OCI-LY1 (cell line): Measurements from ENCODE around the gene CC2D1A.

ENCODE experiments used
- H2AFZ ChIP-seq: fragments of 200-600 bp; sonication (generic), shearing (Covaris generic); 2 replicates; pipeline ENCODE4 v1.6.0; 2014; ENCODE audit warnings: antibody characterized with exemption, mild to moderate bottlenecking, low read length
- H3F3A ChIP-seq: fragments of 200-600 bp; sonication (generic), shearing (Covaris generic); 2 replicates; pipeline ENCODE4 v1.6.0; 2014; ENCODE audit warnings: mild to moderate bottlenecking, antibody characterized with exemption, low read length, moderate library complexity; ENCODE audit not compliant: insufficient read depth
- H3K27ac ChIP-seq: fragments of 200-600 bp; sonication (generic); 2 replicates; pipeline ENCODE4 v1.5.1; 2014; ENCODE audit warnings: low read length, mixed run types, mild to moderate bottlenecking, low read depth; ENCODE audit not compliant: poor library complexity, severe bottlenecking
- H3K27me3 ChIP-seq: fragments of 200-600 bp; sonication (generic); 2 replicates; pipeline ENCODE4 v1.6.0; 2014; ENCODE audit warnings: antibody characterized with exemption, mild to moderate bottlenecking, low read length, moderate library complexity; ENCODE audit not compliant: insufficient read depth
- H3K36me3 ChIP-seq: fragments of 200-600 bp; sonication (generic); 2 replicates; pipeline ENCODE4 v1.6.1; 2014; ENCODE audit warnings: mild to moderate bottlenecking, antibody characterized with exemption, low read length, moderate library complexity, mixed read lengths; ENCODE audit not compliant: insufficient read depth
- H3K4me1 ChIP-seq: fragments of 200-600 bp; sonication (generic); 2 replicates; pipeline ENCODE4 v1.5.1; 2014; ENCODE audit warnings: mild to moderate bottlenecking, low read length, moderate library complexity; ENCODE audit not compliant: insufficient read depth, severe bottlenecking
- H3K4me2 ChIP-seq: fragments of 200-600 bp; sonication (generic), shearing (Covaris generic); 2 replicates; pipeline ENCODE4 v1.6.1; 2014; ENCODE audit warnings: low read length
- H3K4me3 ChIP-seq: fragments of 200-600 bp; sonication (generic); 2 replicates; pipeline ENCODE4 v1.5.1; 2014; ENCODE audit warnings: low read length, low read depth, mild to moderate bottlenecking, mixed read lengths; ENCODE audit not compliant: poor library complexity, severe bottlenecking
- H3K79me2 ChIP-seq: fragments of 200-600 bp; shearing (Covaris generic); 2 replicates; pipeline ENCODE4 v1.6.1; 2016; ENCODE audit warnings: mixed run types, low read length, mixed read lengths; ENCODE audit not compliant: insufficient read depth
- H3K9ac ChIP-seq: fragments of 200-600 bp; sonication (generic), shearing (Covaris generic); 2 replicates; pipeline ENCODE4 v1.6.1; 2014; ENCODE audit warnings: mild to moderate bottlenecking, low read length, mixed read lengths
- H3K9me2 ChIP-seq: fragments of 200-600 bp; sonication (generic), shearing (Covaris generic); 2 replicates; pipeline ENCODE4 v1.6.1; 2014; ENCODE audit warnings: low read depth, mild to moderate bottlenecking, low read length, mixed read lengths
- H3K9me3 ChIP-seq: fragments of 200-600 bp; shearing (Covaris generic); 2 replicates; pipeline ENCODE4 v1.6.1; 2014; ENCODE audit warnings: low read length, mixed read lengths
- H4K20me1 ChIP-seq: fragments of 200-600 bp; sonication (generic), shearing (Covaris generic); 2 replicates; pipeline ENCODE4 v1.6.0; 2016; ENCODE audit warnings: mild to moderate bottlenecking, low read length; ENCODE audit not compliant: insufficient read depth
- CTCF ChIP-seq: fragments of 200-600 bp; sonication (generic), shearing (Covaris generic); IDR thresholded peaks from 2 replicates; pipeline ENCODE4 v1.5.1; 2017; ENCODE audit warnings: mild to moderate bottlenecking, antibody characterized with exemption, low read length, moderate library complexity, mixed read lengths
- EZH2 ChIP-seq: fragments of 200-600 bp; sonication (generic), shearing (Covaris generic); IDR thresholded peaks from 2 replicates; pipeline ENCODE4 v1.8.0; 2017; ENCODE audit warnings: borderline replicate concordance, mixed run types, mild to moderate bottlenecking, antibody characterized with exemption, low read length, moderate library complexity, mixed read lengths

CC2D1A gene

DNA sequence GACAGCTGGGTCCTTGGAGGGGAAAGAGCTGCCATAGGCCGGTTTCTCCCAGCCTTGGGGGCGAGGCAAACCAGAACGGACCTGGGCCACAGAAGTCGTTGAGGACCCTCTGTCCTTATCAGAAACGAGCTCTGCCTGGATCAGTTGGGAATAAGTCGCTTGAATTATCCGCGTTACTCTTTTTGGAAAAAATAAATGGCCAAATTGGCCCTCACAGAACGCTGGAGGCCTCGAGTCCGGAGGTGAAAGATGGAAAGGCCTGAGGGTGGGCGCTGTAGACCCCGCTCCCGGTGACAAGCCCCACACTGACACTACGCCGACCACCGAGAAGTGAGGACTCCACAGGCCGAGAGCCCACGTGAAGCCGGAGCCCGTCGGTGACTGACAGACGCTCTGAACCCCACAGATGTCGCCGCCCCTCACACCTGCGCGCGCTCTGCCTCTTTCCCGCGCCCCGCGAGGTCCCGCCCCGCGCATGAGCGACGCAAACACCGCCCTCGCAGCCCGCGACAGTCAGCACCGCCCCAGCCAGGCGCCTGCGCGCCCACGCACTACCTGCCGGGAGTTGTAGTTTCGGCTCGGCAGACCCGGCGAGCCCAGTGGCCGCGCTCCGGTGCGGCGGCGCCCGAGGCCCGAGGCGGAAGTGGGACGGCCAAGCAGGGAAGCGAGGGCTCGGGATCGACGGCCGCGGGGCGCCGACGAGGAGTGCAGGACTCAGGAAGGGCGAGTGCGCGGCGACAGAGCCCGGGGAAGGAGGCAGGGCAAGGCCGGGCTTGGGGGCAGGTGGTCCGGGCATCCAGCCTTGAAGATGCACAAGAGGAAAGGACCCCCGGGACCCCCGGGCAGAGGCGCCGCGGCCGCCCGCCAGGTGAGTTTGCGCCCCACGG is at the start of gene CC2D1A, which contains the start of gene BRME1:
Gene CC2D1A, plus strand, starts transcription at position 568 of the 887 bp plus-strand sequence. Its CDS starts 241 bp downstream, at position 809.
Gene BRME1, minus strand, starts transcription at position 484 of the 887 bp plus-strand sequence. CDS start 1,225 bp downstream, outside the sequence.
- Histone ChIP-seq H2AFZ (no peak within 1 kb of the TSS), H3K9ac (peak within 1 kb of the TSS; percentile 76), H3K4me3 (peak within 1 kb of the TSS; percentile 73), H3K9me3 (no peaks in the 10 kb centered on the region), H3K27me3 (no peaks in the 10 kb centered on the region), H4K20me1 (no peaks in the 10 kb centered on the region), H3K9me2 (no peaks in the 10 kb centered on the region), H3K79me2 (no peaks in the 10 kb centered on the region), H3F3A (no peaks in the 10 kb centered on the region), H3K4me2 (peak within 1 kb of the TSS; percentile 85), H3K36me3 (peaks cover 11% of the 10 kb centered on the region), H3K4me1 (peaks cover 12% of the 10 kb centered on the region), H3K27ac (no peak within 1 kb of the TSS)
- no peak for TF ChIP-seq EZH2

- H2AFZ ChIP-seq: no peak overlapping the region
- H3K9ac ChIP-seq: no peak overlapping the region
- H3K4me3 ChIP-seq: no peak overlapping the region
- H3K4me1 ChIP-seq: no peaks in the 10 kb centered on the region
- H3K4me2 ChIP-seq: no peak overlapping the region
- no peak for TF ChIP-seq EZH2
- no peak for TF ChIP-seq CTCF
- H3K36me3 ChIP-seq: no peaks in the 10 kb centered on the region
- no peaks in the 10 kb centered on the region for H3F3A ChIP-seq
- no peaks in the 10 kb centered on the region for H4K20me1 ChIP-seq
- H3K9me2 ChIP-seq: no peaks in the 10 kb centered on the region
- H3K79me2 ChIP-seq: no peaks in the 10 kb centered on the region
- H3K9me3 ChIP-seq: no peaks in the 10 kb centered on the region
- H3K27me3 ChIP-seq: peaks cover 4% of the 10 kb centered on the region; the same call in 1 of the 2 replicates
- no peak overlapping the region for H3K27ac ChIP-seq
Measured at GRCh38 chr19:13856497-13856896, 49.5 kb upstream of the CC2D1A start.

GRCh38 chr19:13859361-13859880 is 46.6 kb upstream of the CC2D1A start:
- peaks cover 8% of the 10 kb centered on the region; the same call in 1 of the 2 replicates for H3K27me3 ChIP-seq
- H3K27ac ChIP-seq: no peak overlapping the region
- no peak for TF ChIP-seq EZH2
- no peak for TF ChIP-seq CTCF

More at GRCh38 chr19:13859361-13859880, 46.6 kb upstream of the CC2D1A start:
- Histone ChIP-seq H3K9me3 (no peaks in the 10 kb centered on the region), H3K4me1 (peaks cover 6% of the 10 kb centered on the region), H3K4me3 (no peak overlapping the region), H3K36me3 (no peaks in the 10 kb centered on the region), H2AFZ (no peak overlapping the region), H3K4me2 (no peak overlapping the region), H3K79me2 (no peaks in the 10 kb centered on the region), H3F3A (no peaks in the 10 kb centered on the region), H3K9me2 (no peaks in the 10 kb centered on the region), H4K20me1 (no peaks in the 10 kb centered on the region), H3K9ac (no peak overlapping the region)
